ENCODE measurements around the gene QPCT.

Gene QPCT

DNA sequence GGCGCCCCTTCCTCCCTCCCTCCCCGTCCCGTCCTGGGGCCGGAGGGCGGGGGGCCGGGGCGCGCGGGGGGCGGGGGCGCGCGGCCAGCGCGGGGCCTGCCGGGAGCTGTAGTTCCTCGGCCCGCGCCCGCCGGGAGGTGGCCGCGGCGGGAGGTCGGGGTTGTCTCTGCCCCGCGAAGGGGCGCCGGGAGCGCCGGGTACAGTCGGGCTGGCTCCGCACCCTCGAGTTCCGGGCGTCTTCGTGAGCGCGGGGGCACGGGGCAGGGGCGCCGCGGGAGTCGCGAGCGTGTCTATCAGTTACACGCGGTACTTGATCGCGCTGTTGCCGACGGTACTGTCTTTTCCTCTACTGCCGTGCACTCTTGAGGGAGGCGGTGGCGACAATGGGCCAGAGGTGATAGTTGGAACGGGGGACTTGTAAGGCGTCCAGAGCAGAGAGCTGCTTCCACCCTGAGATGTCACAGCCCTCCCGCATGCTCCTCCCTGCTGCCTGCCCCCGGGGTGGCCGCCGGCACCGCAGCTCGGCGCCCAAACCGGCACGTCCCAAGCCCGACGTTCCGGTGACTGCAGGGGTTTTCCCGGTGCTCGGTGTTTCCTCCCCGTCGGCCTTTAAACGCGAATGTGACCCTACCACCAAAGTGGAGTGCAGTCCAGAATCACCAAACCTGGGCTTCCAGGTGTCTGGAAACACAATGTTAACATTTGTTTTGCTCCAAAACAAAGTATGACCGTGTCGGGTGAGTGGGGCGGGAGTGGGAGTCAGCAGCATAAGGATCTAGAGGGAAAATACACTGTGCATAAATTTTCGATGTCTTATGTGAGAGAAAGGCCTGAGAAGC lies 19.4 kb upstream of the QPCT start, which contains the start of gene PRKD3:
TSS of gene PRKD3 (minus strand) at position 48 of the 839 bp plus-strand sequence. CDS start 8,309 bp downstream, outside the sequence.
- peak; percentile 64 for DNase-seq (ENCODE audit: low read depth)

GRCh38 chr2:37325625-37326071 lies 18.8 kb upstream of the QPCT start:
- DNase-seq (ENCODE audit: low read depth) = no peak

GRCh38 chr2:37326285-37326684 lies 18.1 kb upstream of the QPCT start:
- no peak for DNase-seq (ENCODE audit: low read depth)

GRCh38 chr2:37326866-37327634 lies 17.4 kb upstream of the QPCT start:
- DNase-seq (ENCODE audit: low read depth) = no peak

- DNase-seq (ENCODE audit: low read depth) = no peak
Observed at GRCh38 chr2:37330681-37331080, 13.7 kb upstream of the QPCT start.

DNA sequence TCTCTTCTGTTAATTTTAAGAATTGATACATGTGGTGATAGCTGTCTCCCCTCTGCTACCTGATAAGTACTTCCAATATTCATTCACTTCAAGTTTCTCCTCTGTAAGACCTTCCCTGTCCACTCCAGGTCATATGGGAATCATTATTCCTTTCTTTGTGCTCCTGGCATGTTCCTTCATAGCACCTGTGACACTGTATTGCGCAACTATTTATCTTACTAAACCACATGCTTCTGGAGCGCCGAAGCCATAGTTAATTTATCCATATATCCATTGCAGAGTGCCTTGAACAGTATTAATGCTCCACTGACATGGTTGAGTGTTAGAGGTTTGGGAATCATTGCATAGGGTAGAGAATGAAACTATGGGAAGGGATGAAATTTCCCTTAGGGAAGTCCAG lies 11.9 kb upstream of the QPCT start:
- DNase-seq (ENCODE audit: low read depth) = no peak

- DNase-seq (ENCODE audit: low read depth) = no peak
Observed at GRCh38 chr2:37333256-37333655, 11.2 kb upstream of the QPCT start.

- no peak for DNase-seq (ENCODE audit: low read depth)
Observed at GRCh38 chr2:37335604-37336003, 8.8 kb upstream of the QPCT start.

DNA sequence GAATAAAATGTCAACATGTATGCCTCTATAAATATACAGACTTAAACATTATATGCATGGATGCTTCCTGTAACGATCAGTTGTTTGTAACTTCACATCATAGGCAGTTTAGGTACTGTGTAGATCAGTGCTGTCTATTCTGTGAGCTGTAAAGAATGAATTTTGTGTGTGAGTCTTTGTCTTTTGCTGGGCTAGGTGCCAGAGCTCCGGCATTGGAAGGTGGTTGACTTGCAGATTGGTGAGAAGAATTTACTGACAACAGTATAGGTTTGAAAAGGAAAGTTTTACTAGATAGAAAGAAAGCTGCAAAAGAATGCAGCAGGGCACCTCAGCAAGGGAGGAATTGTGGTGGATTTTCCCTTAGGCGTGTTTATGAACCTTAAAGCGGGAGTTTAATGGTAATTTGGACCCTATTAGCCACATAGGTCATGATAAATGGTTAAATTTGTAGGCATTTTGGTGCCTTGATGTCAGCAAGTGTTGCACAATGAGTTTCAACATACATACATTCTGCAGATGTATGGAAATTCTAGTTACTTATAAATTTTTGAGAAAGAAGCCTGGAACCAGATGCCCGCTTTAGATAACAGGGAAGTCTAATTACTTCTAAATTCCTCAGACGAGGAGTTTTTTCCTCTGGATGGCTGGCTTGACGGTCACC lies 6.7 kb upstream of the QPCT start:
- DNase-seq (ENCODE audit: low read depth) = no peak

- no peak for DNase-seq (ENCODE audit: low read depth)
Observed at GRCh38 chr2:37338933-37339332, 5.5 kb upstream of the QPCT start.

GRCh38 chr2:37340637-37341036 lies 3.8 kb upstream of the QPCT start:
- no peak for DNase-seq (ENCODE audit: low read depth)

- DNase-seq (ENCODE audit: low read depth) = no peak
Observed at GRCh38 chr2:37342591-37343220, 1.7 kb upstream of the QPCT start.

DNA sequence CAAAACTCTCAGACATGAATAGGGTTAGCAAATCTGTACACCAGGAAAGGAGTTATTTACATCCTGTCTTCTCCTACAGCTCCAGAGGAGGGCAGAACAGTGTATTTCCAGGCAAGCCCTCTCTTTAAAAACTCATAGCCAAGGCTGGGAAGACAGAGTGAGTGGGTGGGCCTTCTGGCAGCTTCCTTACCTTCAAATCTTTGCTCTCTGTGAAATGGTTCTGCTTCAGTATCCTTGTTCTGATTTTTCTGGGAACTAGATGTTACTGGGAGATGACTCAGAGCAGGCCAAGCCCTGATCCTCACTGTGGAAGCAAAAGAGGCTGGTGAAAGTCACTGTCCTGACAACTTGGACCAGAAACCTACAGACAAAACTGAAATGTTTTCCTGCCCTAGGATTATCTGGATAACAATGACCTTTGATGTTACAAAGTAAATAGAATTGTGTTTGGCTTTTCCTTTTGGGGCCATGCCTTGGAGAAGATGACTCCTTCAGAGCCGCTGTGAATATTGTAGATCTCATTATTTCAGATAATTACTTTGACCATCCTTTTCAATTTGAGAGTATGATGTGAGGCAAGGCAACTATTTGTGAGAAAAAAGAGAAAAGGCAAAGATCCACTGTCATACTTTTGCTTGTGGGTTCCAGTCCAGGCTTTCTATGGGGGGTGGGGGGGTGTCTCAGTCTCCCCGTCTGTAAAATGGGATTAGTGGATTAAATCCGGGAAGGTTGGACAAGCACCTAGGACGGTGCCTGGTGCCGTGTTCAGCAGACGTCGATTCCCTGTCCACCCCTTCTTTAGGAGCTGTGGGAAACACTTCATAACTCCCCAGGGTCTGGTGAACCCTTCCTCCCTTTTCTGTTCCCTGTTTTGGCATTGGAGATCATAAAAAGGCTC lies 644 bp upstream of the QPCT start:
- no peak for DNase-seq (ENCODE audit: low read depth)

- DNase-seq (ENCODE audit: low read depth) = no peak
Observed at GRCh38 chr2:37348155-37348554, 3.7 kb downstream of the QPCT start.

DNA sequence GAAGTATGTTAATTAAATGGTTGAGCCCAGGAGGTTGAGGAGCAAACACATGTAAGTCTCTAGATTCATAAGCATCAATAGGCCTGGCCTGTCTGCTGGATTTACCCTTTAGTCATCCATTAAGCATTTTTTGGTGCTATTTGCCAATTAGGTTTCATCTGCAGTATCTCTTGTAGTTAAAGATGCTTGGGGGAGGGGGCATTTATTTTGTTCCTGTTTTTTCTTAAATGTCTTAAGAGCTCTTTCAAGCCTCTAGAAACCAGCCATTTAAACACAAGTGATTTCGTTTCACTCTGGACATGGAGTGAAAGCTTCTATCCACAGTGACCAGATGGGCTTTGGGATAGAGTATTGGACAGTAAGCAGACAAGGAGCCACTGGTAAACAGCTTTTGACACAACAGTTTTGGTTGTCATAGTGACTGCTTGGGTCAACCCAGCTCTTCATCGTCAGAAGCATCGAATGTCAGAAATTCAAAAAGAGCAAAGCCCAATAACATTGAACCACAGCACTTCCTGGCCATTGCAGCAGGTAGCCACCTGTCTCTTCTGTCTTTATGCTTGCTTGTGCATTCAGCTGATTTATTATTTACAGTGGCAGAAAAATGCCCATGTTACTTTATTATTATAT lies 4.9 kb downstream of the QPCT start:
- no peak for DNase-seq (ENCODE audit: low read depth)

DNA sequence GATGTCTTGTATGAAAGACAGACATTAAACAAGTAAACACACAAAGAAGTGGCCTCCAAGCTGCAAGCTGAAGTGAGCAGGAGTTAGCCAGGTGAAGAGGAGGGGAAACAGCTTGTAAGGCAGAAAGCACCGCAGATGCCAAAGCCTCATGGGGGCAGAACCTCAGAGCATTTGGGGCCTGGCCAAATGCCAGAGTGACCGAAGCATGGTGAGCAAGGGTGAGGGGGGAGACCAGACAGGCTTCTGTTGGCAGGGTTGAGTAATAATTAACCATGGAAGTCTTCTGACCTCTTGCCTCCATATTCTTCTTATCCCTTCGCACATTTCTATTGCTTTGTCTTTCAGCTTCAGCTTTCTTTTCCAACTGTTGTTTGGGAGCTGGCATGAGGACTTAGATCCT lies 5.6 kb downstream of the QPCT start:
- DNase-seq (ENCODE audit: low read depth) = no peak

DNA sequence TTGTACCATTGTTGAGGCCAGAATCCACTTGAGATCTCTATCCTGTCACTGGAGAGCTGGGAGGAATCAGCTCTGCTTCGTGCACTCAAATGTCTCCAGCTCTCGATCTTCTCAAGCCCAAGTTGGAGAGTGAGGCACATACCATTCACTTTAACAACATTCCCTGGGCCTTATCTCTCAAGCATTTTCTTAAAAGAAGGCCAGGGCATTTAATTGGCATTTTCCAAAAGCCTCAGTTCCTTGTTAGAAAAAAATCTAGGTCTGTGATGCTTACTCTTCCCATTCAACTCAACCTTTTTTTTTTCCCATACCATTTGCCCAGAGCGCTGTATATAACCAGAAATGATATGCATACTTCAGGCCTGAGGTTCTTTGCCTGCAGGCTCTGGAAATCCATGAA lies 10.1 kb downstream of the QPCT start:
- no peak for DNase-seq (ENCODE audit: low read depth)

DNA sequence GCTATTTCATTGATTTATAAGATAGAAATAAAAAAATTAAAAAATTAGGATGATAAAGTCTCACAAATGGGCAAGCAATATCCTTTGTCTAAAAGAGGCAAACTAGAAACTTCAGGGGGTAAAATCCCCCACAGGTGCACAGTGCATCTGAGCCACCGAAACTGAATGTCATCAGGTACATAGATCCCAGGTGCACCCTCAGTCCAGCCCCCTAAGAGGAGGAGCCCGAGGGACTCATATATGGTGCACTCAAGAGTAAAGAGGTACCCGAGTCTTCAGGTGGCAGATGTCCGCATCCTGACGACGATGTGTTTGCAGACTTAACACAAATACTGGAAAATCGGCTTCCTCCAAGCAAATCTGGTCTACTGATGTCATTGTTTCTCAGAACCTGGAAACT lies 11.3 kb downstream of the QPCT start:
- no peak for DNase-seq (ENCODE audit: low read depth)

GRCh38 chr2:37356299-37356698 lies 11.9 kb downstream of the QPCT start:
- DNase-seq (ENCODE audit: low read depth) = no peak

- DNase-seq (ENCODE audit: low read depth) = no peak
Observed at GRCh38 chr2:37357069-37357468, 12.6 kb downstream of the QPCT start.

GRCh38 chr2:37357530-37357929 lies 13.1 kb downstream of the QPCT start:
- DNase-seq (ENCODE audit: low read depth) = no peak
